IMR-90 (cell line): ENCODE results near the gene CMTM8. TPM values are rescaled to one million over a fixed set of nuclear protein-coding genes. Genes with fewer than 3 reads are reported as not detected.
A peak's percentile ranks its signal among the peaks of the same experiment; 100 is the strongest.

Experiments
- ATAC-seq: fragments of 200-7000 bp; cut with Tn5 transposase; 2 replicates; pipeline ENCODE4 v1.9.1; 2020; ENCODE audit warnings: low read depth, mild to moderate bottlenecking, moderate library complexity
- BruUV-seq: library from RNA; stranded (reverse); fragments of 400-500 nt; replicated peaks from 2 replicates; lab custom pipeline; 2021; lab: Mats Ljungman, UMichigan
- CTCF ChIA-PET: fragments of 300-600 bp; formaldehyde crosslinking; extraction: SDS; loops from one replicate; lab custom pipeline; 2021; ENCODE audit warnings: antibody characterized with exemption; lab: Yijun Ruan, JAX
- POLR2A ChIA-PET: fragments of 300-600 bp; sonication (Branson Sonifier 250); formaldehyde crosslinking; loops from one replicate; lab custom pipeline; 2022; ENCODE audit warnings: antibody characterized with exemption; ENCODE audit not compliant: unreplicated experiment; lab: Charles Lee
- DNase-seq: peaks from one replicate; pipeline ENCODE4 v3.0.0; 2013
- H2AFZ ChIP-seq: replicated peaks from 2 replicates; pipeline ENCODE3; 2013; ENCODE audit warnings: low read length, mild to moderate bottlenecking; ENCODE audit not compliant: poor library complexity
- H2AK5ac ChIP-seq: 2 replicates; pipeline ENCODE4 v1.6.1; 2013; ENCODE audit warnings: low read depth, low read length, inconsistent platforms
- H2AK9ac ChIP-seq: replicated peaks from 2 replicates; pipeline ENCODE3; 2013; ENCODE audit warnings: mild to moderate bottlenecking, low read depth, low read length, moderate library complexity; ENCODE audit not compliant: poor library complexity
- H2BK120ac ChIP-seq: 2 replicates; pipeline ENCODE4 v1.6.1; 2013; ENCODE audit warnings: low read depth, low read length, inconsistent platforms
- H2BK15ac ChIP-seq: 3 replicates; pipeline ENCODE4 v1.6.1; 2013; ENCODE audit warnings: low read depth, low read length, inconsistent platforms
- H2BK20ac ChIP-seq: 2 replicates; pipeline ENCODE4 v1.6.1; 2013; ENCODE audit warnings: low read depth, mild to moderate bottlenecking, inconsistent platforms, low read length, moderate library complexity
- H2BK5ac ChIP-seq: 2 replicates; pipeline ENCODE4 v1.6.1; 2013; ENCODE audit warnings: mild to moderate bottlenecking, low read depth, low read length, inconsistent platforms; ENCODE audit not compliant: poor library complexity, severe bottlenecking
- H3K14ac ChIP-seq: replicated peaks from 2 replicates; pipeline ENCODE4 v1.6.1; 2013; ENCODE audit warnings: low read depth, low read length, inconsistent platforms
- H3K18ac ChIP-seq: 2 replicates; pipeline ENCODE4 v1.6.1; 2013; ENCODE audit warnings: low read depth, low read length, control low read depth
- H3K23ac ChIP-seq: 2 replicates; pipeline ENCODE4 v1.6.1; 2013; ENCODE audit warnings: low read depth, low read length, inconsistent platforms
- H3K27ac ChIP-seq: 2 replicates; pipeline ENCODE4 v1.5.1; 2013; ENCODE audit warnings: mild to moderate bottlenecking, control low read depth, low read length; ENCODE audit not compliant: insufficient read depth
- H3K27me3 ChIP-seq: 2 replicates; pipeline ENCODE4 v1.6.1; 2013; ENCODE audit warnings: low read length; ENCODE audit not compliant: control insufficient read depth, insufficient read depth
- H3K36me3 ChIP-seq: 2 replicates; pipeline ENCODE4 v1.6.1; 2013; ENCODE audit warnings: low read length, mixed read lengths; ENCODE audit not compliant: control insufficient read depth, insufficient read depth
- H3K4ac ChIP-seq: 2 replicates; pipeline ENCODE4 v1.6.1; 2013; ENCODE audit warnings: low read depth, low read length, inconsistent platforms
- H3K4me1 ChIP-seq: 2 replicates; pipeline ENCODE4 v1.6.1; 2013; ENCODE audit warnings: low read length, mixed read lengths; ENCODE audit not compliant: control insufficient read depth, insufficient read depth
- H3K4me2 ChIP-seq: 2 replicates; pipeline ENCODE4 v1.6.1; 2013; ENCODE audit warnings: low read depth, mild to moderate bottlenecking, control low read depth, low read length, moderate library complexity
- H3K4me3 ChIP-seq: 2 replicates; pipeline ENCODE4 v1.5.1; 2013; ENCODE audit warnings: low read depth, mild to moderate bottlenecking, control low read depth, low read length, moderate library complexity; ENCODE audit not compliant: insufficient read depth
- H3K56ac ChIP-seq: 2 replicates; pipeline ENCODE4 v1.6.1; 2013; ENCODE audit warnings: low read length, inconsistent platforms; ENCODE audit not compliant: insufficient read depth; ENCODE audit errors: extremely low read depth
- H3K79me1 ChIP-seq, 2 experiments: 2 replicates each; pipeline ENCODE4 v1.6.1; 2013; ENCODE audit warnings: low read length in 2 of 2, inconsistent platforms in 1 of 2, low read depth in 1 of 2
- H3K9ac ChIP-seq: 2 replicates; pipeline ENCODE4 v1.6.1; 2013; ENCODE audit warnings: low read depth, low read length, control low read depth
- H3K9me1 ChIP-seq: 2 replicates; pipeline ENCODE4 v1.6.1; 2013; ENCODE audit warnings: low read length, inconsistent platforms; ENCODE audit not compliant: insufficient read depth
- H3K9me3 ChIP-seq: 2 replicates; pipeline ENCODE4 v1.6.1; 2013; ENCODE audit warnings: low read length; ENCODE audit not compliant: control insufficient read depth, insufficient read depth
- H4K20me1 ChIP-seq: 2 replicates; pipeline ENCODE4 v1.6.1; 2013; ENCODE audit warnings: low read length, inconsistent platforms; ENCODE audit not compliant: insufficient read depth
- H4K5ac ChIP-seq: 2 replicates; pipeline ENCODE4 v1.6.1; 2013; ENCODE audit warnings: mild to moderate bottlenecking, low read depth, low read length, control low read depth
- H4K8ac ChIP-seq, 2 experiments: 2 replicates each; pipeline ENCODE4 v1.6.1; 2013; ENCODE audit warnings: low read depth in 2 of 2, low read length in 2 of 2, control low read depth in 1 of 2, inconsistent platforms in 1 of 2
- H4K91ac ChIP-seq: 2 replicates; pipeline ENCODE4 v1.6.1; 2013; ENCODE audit warnings: low read depth, low read length, inconsistent platforms; ENCODE audit not compliant: insufficient read depth
- CEBPB ChIP-seq: IDR thresholded peaks from 2 replicates; pipeline ENCODE4 v1.6.1; 2012; ENCODE audit warnings: low read depth, low read length, improper control_type of control experiment
- CTCF ChIP-seq: conservative IDR thresholded peaks from 2 replicates; pipeline ENCODE4 v1.5.1; 2012; ENCODE audit warnings: mild to moderate bottlenecking, low read depth, low read length, improper control_type of control experiment
- MXI1 ChIP-seq: IDR thresholded peaks from 2 replicates; pipeline ENCODE4 v1.6.1; 2012; ENCODE audit warnings: low read depth, mild to moderate bottlenecking, low read length, moderate library complexity, borderline replicate concordance
- POLR2A ChIP-seq: IDR thresholded peaks from 2 replicates; pipeline ENCODE4 v1.6.1; 2012; ENCODE audit warnings: mild to moderate bottlenecking, low read depth, low read length
- RAD21 ChIP-seq: IDR thresholded peaks from 2 replicates; pipeline ENCODE4 v1.6.1; 2012; ENCODE audit warnings: low read length, improper control_type of control experiment
- SMC3 ChIP-seq: fragments of 150-350 bp; IDR thresholded peaks from 2 replicates; pipeline ENCODE4 v1.6.1; 2016; ENCODE audit warnings: low read depth, mild to moderate bottlenecking, antibody characterized with exemption, low read length, moderate library complexity
- WGBS, 2 experiments: methylation state at CpG; one replicate each; pipeline versions ENCODE4 v1.1.5 to v1.1.7; 2013; ENCODE audit warnings: missing lambda C conversion rate in 2 of 2; ENCODE audit not compliant: insufficient read length in 1 of 2; ENCODE audit errors: extremely low coverage in 2 of 2; 5-methylcytosine and 5-hydroxymethylcytosine counted together
- dilution Hi-C: fragments of 300-500 bp; cut with HindIII; formaldehyde crosslinking; loops from one replicate; pipeline ENCODE4 v1.14.3; 2018; ENCODE audit warnings: low sequenced_read_pairs; ENCODE audit not compliant: unreplicated experiment
- in situ Hi-C: fragments of 300-500 bp; cut with MboI; formaldehyde crosslinking; loops from 3 replicates; pipeline ENCODE4 v1.14.3; 2019; ENCODE audit warnings: low sequenced_read_pairs, inconsistent platforms, mixed read lengths
- intact Hi-C: fragments of 100-400 bp; cut with micrococcal nuclease; formaldehyde crosslinking; loops from 2 replicates; pipeline ENCODE4 v1.10.0; 2022
- polyA plus RNA-seq, 3 experiments: library from polyadenylated mRNA; depleted of rRNA; stranded (reverse); fragments of >200 nt; gene quantifications; 2 replicates each; pipeline ENCODE4 v1.2.3, GENCODE V29; 2012; ENCODE audit warnings: low replicate concordance in 1 of 3
- total RNA-seq: library from RNA; depleted of rRNA; stranded (reverse); fragments of >200 nt; gene quantifications from 2 replicates; pipeline ENCODE4 v1.2.3, GENCODE V29; 2012

The CMTM8 gene
- total and polyA plus RNA-seq, 2 of the 4 experiments (the other 2 are of a cell fraction), result 0.15 TPM; not detected in 1

- Histone ChIP-seq H4K20me1 (no peaks in the 10 kb centered on the region), H3K9me3 (no peaks in the 10 kb centered on the region), H2AK5ac (no peak overlapping the region), H3K4me3 (no peak overlapping the region), H3K56ac (no peak overlapping the region), H3K14ac (no peak overlapping the region), H3K18ac (no peak overlapping the region), H3K23ac (no peak overlapping the region), H3K27ac (no peak overlapping the region), H3K9ac (no peak overlapping the region), H3K79me1 (no peaks in the 10 kb centered on the region), H3K9me1 (no peaks in the 10 kb centered on the region), H3K4me1 (no peaks in the 10 kb centered on the region; the same call in 1 of the 2 replicates), H2AK9ac (no peak overlapping the region), H2BK5ac (no peak overlapping the region), H4K5ac (no peak overlapping the region), H3K27me3 (peaks cover 9% of the 10 kb centered on the region), H2BK15ac (no peak overlapping the region), H2BK120ac (no peak overlapping the region), H3K4me2 (no peak overlapping the region), H2AFZ (peak overlapping the region; percentile 46), H4K91ac (no peak overlapping the region), H2BK20ac (no peak overlapping the region), H3K36me3 (no peaks in the 10 kb centered on the region), H4K8ac (no peak overlapping the region), H3K4ac (no peak overlapping the region)
- WGBS, 2 experiments, result 33% methylated on average over 1 of the region's 12 CpGs; no CpG with 5 or more reads in 1 of the 2 experiments
- CTCF ChIA-PET, result interaction anchor here (0.6 to 2.1 kb wide), 11 partner anchors 8 to 184 kb away, joined by 3 to 13 read pairs (median 3); no protein-coding TSS in a partner anchor
- intact Hi-C loops (loop anchor here (1.0 to 5.0 kb wide), 3 partner anchors 93 to 292 kb away; partner anchors contain the start of gene CMTM6), in situ Hi-C loops (loop anchor here (25.0 kb wide), 1 partner anchor 287 kb away; no protein-coding TSS in a partner anchor), dilution Hi-C loops (no loop called here)
- peak; percentile 74 for DNase-seq
- POLR2A ChIA-PET, result no interaction called here
- no peak for TF ChIP-seq POLR2A
- TF ChIP-seq MXI1, result no peak
- TF ChIP-seq CTCF, result peak; percentile 66
- TF ChIP-seq CEBPB, result no peak
- peak; percentile 57 for TF ChIP-seq RAD21
- TF ChIP-seq SMC3, result peak; percentile 77
- ATAC-seq, result peak; percentile 73
- BruUV-seq, result no TSS peak
These were observed 136.5 kb downstream of the CMTM8 start for GRCh38 chr3:32374788-32375595.
